Epidermal melanocyte (primary cell): Measurements from ENCODE around the gene TMEM240.
A peak's percentile ranks its signal among the peaks of the same experiment; 100 is the strongest.
"Not testable (repeated sequence)": the region's sequence is repeated elsewhere in the genome, so short reads cannot be mapped to it uniquely, and the experiment has no call there.

Experiments
- DNase-seq: peaks from one replicate; pipeline ENCODE4 v3.0.0; 2011; ENCODE audit warnings: low spot score; ENCODE audit not compliant: insufficient read length

TMEM240 gene

DNA sequence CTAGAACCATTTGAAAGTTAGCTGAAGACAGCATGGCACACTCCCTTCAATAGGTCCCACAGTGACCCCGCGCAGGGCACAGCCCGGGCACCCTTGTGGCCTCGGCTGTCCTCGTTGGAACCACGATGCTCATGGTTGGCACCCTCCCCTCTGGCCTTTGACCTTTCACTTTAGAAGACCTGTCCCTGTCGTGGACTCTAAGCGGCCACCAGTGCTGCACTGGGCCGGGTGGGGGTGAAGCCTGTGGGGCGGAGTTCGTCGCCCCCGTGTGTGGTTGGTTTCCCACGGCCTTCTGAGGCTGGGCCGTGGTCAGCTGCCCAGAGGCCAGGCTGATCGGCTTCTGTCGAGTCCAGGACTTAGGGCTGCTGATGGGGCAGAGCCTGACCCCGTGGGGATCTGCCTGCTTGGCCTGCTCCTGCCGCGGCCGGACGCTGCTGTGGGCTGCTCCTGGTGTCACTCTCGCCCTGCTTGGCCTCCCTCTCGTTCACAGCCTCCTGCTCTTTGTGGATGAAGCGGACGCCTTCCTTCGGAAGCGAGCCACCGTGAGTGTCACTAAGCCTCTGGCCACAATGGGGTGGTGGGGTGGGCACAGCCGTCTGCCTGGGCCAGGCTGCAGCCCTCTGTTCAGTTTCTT is 15.6 kb downstream of the TMEM240 start:
- DNase-seq: not testable (repeated sequence)

GRCh38 chr1:1523651-1524050 is 16.8 kb downstream of the TMEM240 start:
- DNase-seq: not testable (repeated sequence)

DNA sequence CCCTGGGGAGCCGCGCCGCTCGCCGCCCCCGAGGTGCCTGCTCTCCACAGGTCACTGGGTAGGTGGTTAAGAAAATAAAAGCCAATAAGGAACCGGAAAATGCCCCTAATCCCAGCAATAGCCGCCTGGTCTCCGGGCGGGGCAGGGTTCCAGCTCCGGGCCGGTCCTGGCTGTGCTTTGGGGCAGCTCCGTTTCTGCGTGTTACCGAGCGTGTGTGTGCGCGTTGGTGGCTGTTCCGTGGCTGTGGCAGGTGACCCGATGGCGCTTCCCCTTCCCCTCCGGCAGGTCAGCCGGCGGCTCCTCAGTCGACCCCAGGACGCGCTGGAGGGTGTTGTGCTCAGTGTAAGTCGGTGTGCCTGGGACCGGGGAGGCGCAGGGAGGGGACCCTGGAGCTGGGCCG is 17.2 kb downstream of the TMEM240 start:
- not testable (repeated sequence) for DNase-seq

- DNase-seq: not testable (repeated sequence)
These were observed 17.9 kb downstream of the TMEM240 start for GRCh38 chr1:1522536-1522935.

DNA sequence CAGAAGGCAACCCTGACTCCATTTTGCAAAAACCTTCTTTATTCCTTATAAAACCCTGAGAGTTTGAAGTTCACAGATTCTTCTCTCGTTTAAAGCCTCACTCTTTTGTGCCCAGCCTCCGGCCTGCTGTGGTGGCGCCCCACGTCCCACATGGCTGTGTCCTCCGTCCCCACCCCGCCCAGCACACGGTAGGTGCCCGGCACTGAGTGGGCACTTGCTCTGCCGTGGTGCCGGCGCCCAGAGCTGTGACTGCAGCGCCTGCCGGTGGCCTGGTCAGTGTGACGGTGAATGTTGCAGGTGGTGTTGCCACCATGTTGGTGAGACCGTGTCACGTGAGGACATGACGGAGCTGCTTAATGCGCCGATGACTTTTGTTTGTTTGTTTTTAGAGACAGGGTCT is 19.1 kb downstream of the TMEM240 start:
- DNase-seq: no peak

GRCh38 chr1:1519805-1520505 is 20.5 kb downstream of the TMEM240 start:
- not testable (repeated sequence) for DNase-seq

DNA sequence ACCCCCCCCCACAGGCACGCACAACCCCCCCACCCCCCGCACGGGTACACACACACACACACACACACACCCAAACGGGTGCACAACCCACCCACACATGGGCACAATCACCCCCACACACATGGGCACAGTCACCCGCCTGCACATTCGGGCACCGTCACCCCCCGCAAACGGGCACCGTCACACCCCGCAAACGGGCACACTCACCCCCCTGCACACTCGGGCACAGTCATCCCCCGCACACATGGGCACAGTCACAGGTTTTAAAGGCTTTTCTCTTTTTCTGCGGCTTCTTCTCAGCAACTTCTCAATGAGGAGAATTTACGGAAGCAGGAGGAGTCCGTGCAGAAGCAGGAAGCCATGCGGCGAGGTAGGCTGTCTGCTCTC is 21.8 kb downstream of the TMEM240 start:
- not testable (repeated sequence) for DNase-seq

- DNase-seq: peak; percentile 15
These were observed 22.3 kb downstream of the TMEM240 start for GRCh38 chr1:1517973-1518620.

DNA sequence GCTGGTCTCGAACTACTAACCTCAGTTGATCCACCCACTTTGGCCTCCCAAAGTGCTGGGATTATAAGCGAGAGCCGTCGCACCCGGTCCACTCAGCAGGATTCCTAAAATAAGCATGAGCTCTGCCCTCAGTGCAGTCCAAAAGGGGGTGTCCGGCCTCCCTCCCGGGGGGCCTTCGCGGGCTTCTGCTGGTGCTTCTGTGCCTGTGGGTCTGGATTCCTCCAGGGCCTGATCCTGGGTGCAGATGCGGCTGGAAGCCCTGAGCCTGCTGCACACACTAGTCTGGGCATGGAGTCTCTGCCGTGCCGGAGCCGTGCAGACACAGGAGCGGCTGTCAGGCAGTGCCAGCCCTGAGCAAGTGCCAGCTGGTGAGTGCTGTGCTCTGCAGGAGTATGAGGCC is 23.5 kb downstream of the TMEM240 start:
- DNase-seq: not testable (repeated sequence)

- DNase-seq: not testable (repeated sequence)
These were observed 26.0 kb downstream of the TMEM240 start for GRCh38 chr1:1514376-1514775.

GRCh38 chr1:1513675-1514074 is 26.7 kb downstream of the TMEM240 start:
- not testable (repeated sequence) for DNase-seq

DNA sequence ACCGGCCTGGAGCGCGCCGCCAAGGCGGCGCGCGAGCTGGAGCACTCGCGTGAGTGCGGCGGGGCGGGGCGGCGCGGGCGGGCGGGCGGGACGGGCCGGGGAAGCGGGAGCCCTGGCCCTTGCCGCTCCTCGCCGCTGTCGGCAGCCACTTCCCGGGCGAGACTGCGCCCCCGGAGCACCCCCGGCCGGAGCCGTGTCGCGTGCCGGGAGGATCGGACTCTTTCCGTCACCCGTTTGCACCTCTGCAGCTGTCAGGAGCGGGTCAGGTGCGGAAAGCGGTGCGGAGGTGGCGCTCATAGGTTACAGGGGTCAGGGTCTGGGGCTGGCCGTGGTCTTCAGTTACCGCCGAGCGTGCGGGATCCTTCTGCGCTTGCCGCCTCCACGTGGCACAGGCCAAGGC is 28.0 kb downstream of the TMEM240 start:
- DNase-seq: not testable (repeated sequence)

- DNase-seq: peak; percentile 100
These were observed 28.7 kb downstream of the TMEM240 start, which contains the start of gene ATAD3A for GRCh38 chr1:1511533-1512285. TSS of gene ATAD3A (plus strand) at chr1:1512162. CDS start at chr1:1512269, 107 bp downstream.

GRCh38 chr1:1510912-1511532 is 29.4 kb downstream of the TMEM240 start:
- no peak for DNase-seq

GRCh38 chr1:1509465-1509850 is 31.0 kb downstream of the TMEM240 start:
- DNase-seq: not testable (repeated sequence)

DNA sequence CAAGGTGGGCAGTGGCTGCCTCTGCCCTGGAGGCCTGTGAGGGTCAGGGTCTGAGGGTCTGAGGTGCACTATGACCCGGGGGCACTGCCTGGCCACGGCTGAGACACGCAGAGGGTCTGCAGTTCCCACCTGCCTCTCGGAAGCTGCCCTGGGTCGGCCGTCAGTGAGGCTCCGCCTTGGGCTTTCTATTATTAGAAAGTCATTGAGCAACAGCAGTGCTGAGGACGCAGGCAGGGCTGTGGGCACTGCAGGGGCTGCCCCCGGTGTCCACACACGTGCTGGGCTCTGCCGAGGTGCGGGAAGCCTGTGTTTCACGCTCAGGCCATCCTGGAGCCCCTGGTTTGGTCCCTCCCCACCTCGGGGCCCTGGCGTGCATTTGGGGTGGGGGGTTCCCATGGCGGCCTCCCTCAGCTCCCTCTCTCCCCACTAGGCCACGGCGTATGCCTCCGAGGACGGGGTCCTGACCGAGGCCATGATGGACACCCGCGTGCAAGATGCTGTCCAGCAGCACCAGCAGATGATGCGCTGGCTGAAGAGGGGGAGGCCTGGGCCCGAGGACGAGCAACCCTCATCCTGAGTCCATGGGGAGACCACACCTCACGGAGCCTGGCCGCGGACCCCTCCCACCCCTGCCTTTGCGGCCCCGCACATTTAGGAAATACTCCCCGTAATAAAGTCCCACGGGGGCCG is 31.5 kb downstream of the TMEM240 start:
- not testable (repeated sequence) for DNase-seq

GRCh38 chr1:1507305-1507704 is 33.1 kb downstream of the TMEM240 start:
- no peak for DNase-seq

DNA sequence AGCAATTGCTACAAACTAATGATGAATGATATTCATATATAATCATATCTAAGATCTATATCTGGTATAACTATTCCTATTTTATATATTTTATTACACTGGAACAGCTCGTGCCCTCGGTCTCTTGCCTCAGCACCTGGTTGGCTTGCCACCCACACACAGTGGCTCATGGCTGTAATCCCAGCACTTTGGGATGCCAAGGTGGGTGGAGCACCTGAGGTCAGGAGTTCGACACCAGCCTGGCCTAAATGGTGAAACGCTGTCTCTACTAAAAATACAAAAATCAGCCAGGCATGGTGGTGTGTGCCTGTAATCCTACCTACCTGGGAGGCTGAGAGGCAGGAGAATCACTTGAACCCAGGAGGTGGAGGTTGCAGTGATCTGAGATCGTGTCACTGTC is 34.6 kb downstream of the TMEM240 start:
- not testable (repeated sequence) for DNase-seq

- not testable (repeated sequence) for DNase-seq
These were observed 35.0 kb downstream of the TMEM240 start for GRCh38 chr1:1505366-1505798.

DNA sequence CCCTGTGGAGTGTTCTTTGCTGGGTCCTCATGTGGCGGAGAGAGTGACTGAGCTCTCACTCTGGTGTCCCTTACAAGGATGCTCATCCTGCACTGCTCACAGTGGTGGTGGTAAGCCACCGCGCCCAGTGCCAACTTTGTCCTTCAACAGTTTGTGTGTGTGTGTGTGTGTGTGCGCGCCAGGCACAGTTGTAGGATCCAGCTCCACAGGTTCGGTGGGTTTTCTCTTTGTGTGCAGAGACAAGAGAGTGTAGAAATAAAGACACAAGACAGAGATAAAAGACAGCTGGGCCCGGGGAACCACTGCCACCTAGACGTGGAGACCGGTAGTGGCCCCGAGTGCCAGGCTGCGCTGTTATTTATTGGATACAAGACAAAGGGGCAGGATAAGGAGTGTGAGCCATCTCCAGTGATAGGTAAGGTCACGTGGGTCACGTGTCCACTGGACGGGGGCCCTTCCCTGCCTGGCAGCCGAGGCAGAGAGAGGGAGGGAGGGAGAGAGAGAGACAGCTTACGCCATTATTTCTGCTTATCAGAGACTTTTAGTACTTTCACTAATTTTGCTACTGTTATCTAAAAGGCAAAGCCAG is 35.6 kb downstream of the TMEM240 start:
- not testable (repeated sequence) for DNase-seq
